Panc1 (cell line): ENCODE data around the gene SMYD5. TPM values are rescaled to one million over a fixed set of nuclear protein-coding genes. Genes with fewer than 3 reads are reported as not detected.

Experiments used
- ATAC-seq: fragments of 200-7000 bp; cut with Tn5 transposase; 2 replicates; pipeline ENCODE4 v1.9.1; 2020; ENCODE audit warnings: mild to moderate bottlenecking, moderate library complexity
- BruUV-seq: library from RNA; stranded (reverse); fragments of 400-500 nt; replicated peaks from 2 replicates; lab custom pipeline; 2021; lab: Mats Ljungman, UMichigan
- CTCF ChIA-PET: fragments of 300-600 bp; sonication (Branson Sonifier 250); formaldehyde crosslinking; loops from one replicate; lab custom pipeline; 2022; ENCODE audit warnings: antibody characterized with exemption; lab: Charles Lee
- POLR2A ChIA-PET: fragments of 300-600 bp; sonication (Branson Sonifier 250); formaldehyde crosslinking; loops from one replicate; lab custom pipeline; 2022; ENCODE audit warnings: antibody characterized with exemption; lab: Charles Lee
- DNase-seq: peaks from one replicate; pipeline ENCODE4 v3.0.0-alpha.2; 2010; ENCODE audit warnings: low read depth, low spot score
- H3K27ac ChIP-seq: 2 replicates; pipeline ENCODE4 v1.5.1; 2011; ENCODE audit warnings: mild to moderate bottlenecking, low read length, inconsistent platforms
- H3K27me3 ChIP-seq: fragments of 200-500 bp; sonication (Bioruptor generic); 2 replicates; pipeline ENCODE4 v1.6.0; 2014; ENCODE audit warnings: low read length, inconsistent platforms; ENCODE audit not compliant: control insufficient read depth, insufficient read depth
- H3K36me3 ChIP-seq: fragments of 200-500 bp; sonication (Bioruptor generic); 2 replicates; pipeline ENCODE4 v1.5.1; 2014; ENCODE audit warnings: inconsistent platforms, mild to moderate bottlenecking, low read length, moderate library complexity; ENCODE audit not compliant: control insufficient read depth, insufficient read depth
- H3K4me1 ChIP-seq: 2 replicates; pipeline ENCODE4 v1.5.1; 2011; ENCODE audit warnings: inconsistent platforms, mild to moderate bottlenecking, low read length, moderate library complexity; ENCODE audit not compliant: control insufficient read depth, insufficient read depth
- H3K4me3 ChIP-seq, 2 experiments: 2 replicates each; pipeline ENCODE4 v1.5.1; 2011 to 2012; ENCODE audit warnings: low read depth in 2 of 2, low read length in 2 of 2, mild to moderate bottlenecking in 2 of 2, inconsistent platforms in 1 of 2, moderate library complexity in 1 of 2
- H3K9me3 ChIP-seq: fragments of 200-500 bp; sonication (Bioruptor generic); 2 replicates; pipeline ENCODE4 v1.5.1; 2014; ENCODE audit warnings: low read depth, mild to moderate bottlenecking, inconsistent platforms, low read length, moderate library complexity; ENCODE audit not compliant: control insufficient read depth, insufficient read depth
- POLR2AphosphoS5 ChIP-seq: IDR thresholded peaks from 2 replicates; pipeline ENCODE4 v1.6.1; 2012; ENCODE audit warnings: mild to moderate bottlenecking, low read depth, low read length, moderate library complexity
- REST ChIP-seq, 2 experiments: IDR thresholded peaks; 2 replicates each; pipeline ENCODE4 v1.6.1; 2011 to 2012; ENCODE audit warnings: low read depth in 2 of 2, control low read depth in 1 of 2, low read length in 1 of 2, mild to moderate bottlenecking in 1 of 2, moderate library complexity in 1 of 2; ENCODE audit not compliant: insufficient read depth in 1 of 2
- SIN3A ChIP-seq: IDR thresholded peaks from 2 replicates; pipeline ENCODE4 v1.6.1; 2012; ENCODE audit warnings: low read depth, mild to moderate bottlenecking, low read length, moderate library complexity, borderline replicate concordance; ENCODE audit not compliant: insufficient read depth
- TCF7L2 ChIP-seq: IDR thresholded peaks from 2 replicates; pipeline ENCODE4 v1.6.1; 2011; ENCODE audit warnings: mild to moderate bottlenecking, low read depth, low read length, inconsistent platforms
- in situ Hi-C: cut with HindIII; loops from 2 replicates; pipeline ENCODE4 v1.10.0; 2016; ENCODE audit warnings: low sequenced_read_pairs, low pct_unique_long_range_greater_than_20kb
- intact Hi-C: fragments of 100-400 bp; cut with micrococcal nuclease; formaldehyde crosslinking; loops from one replicate; pipeline ENCODE4 v1.10.0; 2022; ENCODE audit not compliant: unreplicated experiment
- total RNA-seq: library from RNA; stranded (reverse); gene quantifications from one replicate; pipeline ENCODE4 v1.2.1, GENCODE V29; 2021; ENCODE audit not compliant: unreplicated experiment
- TF ChIP-seq, protein P1 (sequence below): fragments of 450-650 bp; IDR thresholded peaks from 2 replicates; pipeline ENCODE4 v1.5.1; 2017; ENCODE audit warnings: mild to moderate bottlenecking

The SMYD5 gene
- total RNA-seq, 1 experiment from 2014 or later, result 37.6 TPM

- CTCF ChIA-PET, result no interaction called here
- in situ Hi-C loops, result no loop called here
- Histone ChIP-seq H3K27ac (no peak overlapping the region), H3K36me3 (peaks cover 48% of the 10 kb centered on the region), H3K4me1 (peaks cover 10% of the 10 kb centered on the region), H3K9me3 (no peaks in the 10 kb centered on the region), H3K27me3 (no peaks in the 10 kb centered on the region), H3K4me3 (no peak overlapping the region)
- no TSS peak for BruUV-seq
- TF ChIP-seq REST (IDR thresholded peaks at IDR 0.05; ENCODE audit: insufficient read depth in 1 of 2, low read depth in 2 of 2, low read length in 1 of 2) (no peak), POLR2AphosphoS5 (no peak), SIN3A (no peak), TCF7L2 (no peak)
- TF ChIP-seq, protein P1, sequence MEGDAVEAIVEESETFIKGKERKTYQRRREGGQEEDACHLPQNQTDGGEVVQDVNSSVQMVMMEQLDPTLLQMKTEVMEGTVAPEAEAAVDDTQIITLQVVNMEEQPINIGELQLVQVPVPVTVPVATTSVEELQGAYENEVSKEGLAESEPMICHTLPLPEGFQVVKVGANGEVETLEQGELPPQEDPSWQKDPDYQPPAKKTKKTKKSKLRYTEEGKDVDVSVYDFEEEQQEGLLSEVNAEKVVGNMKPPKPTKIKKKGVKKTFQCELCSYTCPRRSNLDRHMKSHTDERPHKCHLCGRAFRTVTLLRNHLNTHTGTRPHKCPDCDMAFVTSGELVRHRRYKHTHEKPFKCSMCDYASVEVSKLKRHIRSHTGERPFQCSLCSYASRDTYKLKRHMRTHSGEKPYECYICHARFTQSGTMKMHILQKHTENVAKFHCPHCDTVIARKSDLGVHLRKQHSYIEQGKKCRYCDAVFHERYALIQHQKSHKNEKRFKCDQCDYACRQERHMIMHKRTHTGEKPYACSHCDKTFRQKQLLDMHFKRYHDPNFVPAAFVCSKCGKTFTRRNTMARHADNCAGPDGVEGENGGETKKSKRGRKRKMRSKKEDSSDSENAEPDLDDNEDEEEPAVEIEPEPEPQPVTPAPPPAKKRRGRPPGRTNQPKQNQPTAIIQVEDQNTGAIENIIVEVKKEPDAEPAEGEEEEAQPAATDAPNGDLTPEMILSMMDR, result no peak
- ATAC-seq (no peak), DNase-seq (no peak)
- intact Hi-C loops, result no loop called here
- POLR2A ChIA-PET, result no interaction called here
Observed at GRCh38 chr2:73246850-73247249, 32.8 kb downstream of the SMYD5 start.

GRCh38 chr2:73249636-73250035 lies 35.6 kb downstream of the SMYD5 start:
- Histone ChIP-seq H3K9me3 (no peaks in the 10 kb centered on the region), H3K36me3 (peaks cover 44% of the 10 kb centered on the region), H3K27me3 (no peaks in the 10 kb centered on the region), H3K27ac (no peak overlapping the region), H3K4me1 (no peaks in the 10 kb centered on the region), H3K4me3 (no peak overlapping the region)
- CTCF ChIA-PET, result no interaction called here
- POLR2A ChIA-PET, result no interaction called here
- in situ Hi-C loops, result no loop called here
- TF ChIP-seq REST (IDR thresholded peaks at IDR 0.05; ENCODE audit: insufficient read depth in 1 of 2, low read depth in 2 of 2, low read length in 1 of 2), result no peak
- TF ChIP-seq POLR2AphosphoS5, result no peak
- TF ChIP-seq TCF7L2, result no peak
- DNase-seq (no peak), ATAC-seq (no peak)
- intact Hi-C loops, result no loop called here
- BruUV-seq, result no TSS peak
